Left lung (tissue), 10 donors: ENCODE measurements around the gene RASAL2. TPM values are rescaled to one million over a fixed set of nuclear protein-coding genes. Genes with fewer than 3 reads are reported as not detected.

Experiments used
- ATAC-seq: fragments of 200-7000 bp; cut with Tn5 transposase; one replicate; pipeline ENCODE4 v1.9.1; 2020; ENCODE audit warnings: moderate library complexity
- DNase-seq, 4 donors: peaks; one replicate each; pipeline ENCODE4 v3.0.0-alpha.2; 2013 to 2020
- H3K27ac ChIP-seq, 2 donors: fragments of 200-600 bp; sonication (generic) in 1 of 2; one replicate each; pipeline versions ENCODE4 v1.5.0 to v1.8.0; 2020 to 2021
- H3K27me3 ChIP-seq, 2 donors: fragments of 200-600 bp; sonication (generic) in 1 of 2; one replicate each; pipeline versions ENCODE4 v1.5.0 to v1.8.0; 2020 to 2021
- H3K36me3 ChIP-seq, 2 donors: fragments of 200-600 bp; sonication (generic) in 1 of 2; one replicate each; pipeline versions ENCODE4 v1.5.0 to v1.8.0; 2020 to 2021
- H3K4me1 ChIP-seq, 2 donors: fragments of 200-600 bp; one replicate each; pipeline ENCODE4 v1.8.0; 2021
- H3K4me3 ChIP-seq, 2 donors: fragments of 200-600 bp; sonication (generic) in 1 of 2; one replicate each; pipeline versions ENCODE4 v1.5.0 to v1.8.0; 2020 to 2021; ENCODE audit warnings: mild to moderate bottlenecking in 1 of 2
- H3K9me3 ChIP-seq, 2 donors: fragments of 200-600 bp; sonication (generic) in 1 of 2; one replicate each; pipeline versions ENCODE4 v1.5.0 to v1.8.0; 2020 to 2021
- CTCF ChIP-seq, 2 donors: fragments of 200-600 bp; sonication (generic) in 1 of 2; IDR thresholded peaks; one replicate each; pipeline versions ENCODE4 v1.5.0 to v1.8.0; 2021; ENCODE audit warnings: antibody characterized with exemption in 2 of 2
- intact Hi-C, 2 donors: fragments of 100-400 bp; cut with DNase I; formaldehyde crosslinking; loops; one replicate each; pipeline versions ENCODE4 v1.11.2 to v1.14.2; 2022
- polyA plus RNA-seq, 6 donors: library from polyadenylated mRNA; unstranded; fragments of 120-200 nt; gene quantifications; one replicate each; pipeline ENCODE4 v1.2.1, GENCODE V29; 2013; ENCODE audit not compliant: insufficient read length in 6 of 6
- total RNA-seq, 2 donors: library from RNA; stranded (reverse); fragmentation: NEBNext Ultra II Directional; extraction: Animal tissue kit (Norgen Biotek cat#: 25700); gene quantifications; one replicate each; pipeline ENCODE4 v1.2.1, GENCODE V29; 2021
- donor health status: DM: no; HTN: yes; CAD: no.
- donor health status: DM: no; HTN: no; CAD: no.

RASAL2 gene
- total and polyA plus RNA-seq, 8 donors: 26.4 to 35.6 (median 29.5) TPM

- Histone ChIP-seq H3K27ac (no peak overlapping the region), H3K9me3 (no peaks in the 10 kb centered on the region), H3K36me3 (peaks cover 0 to 7% of the 10 kb centered on the region in 2 donors), H3K27me3 (no peaks in the 10 kb centered on the region), H3K4me3 (no peak overlapping the region), H3K4me1 (no peaks in the 10 kb centered on the region)
- ATAC-seq (no peak), DNase-seq (no peak)
- intact Hi-C loops: no loop called here
- TF ChIP-seq CTCF (IDR thresholded peaks at IDR 0.05): no peak
These were observed 343.0 kb downstream of the RASAL2 start for GRCh38 chr1:178436899-178437298.

GRCh38 chr1:178438432-178438831 is 344.5 kb downstream of the RASAL2 start:
- H3K27me3 ChIP-seq: no peaks in the 10 kb centered on the region
- intact Hi-C loops: no loop called here
- no peak overlapping the region for H3K27ac ChIP-seq
- no peaks in the 10 kb centered on the region for H3K9me3 ChIP-seq
- DNase-seq: no peak
- no peak overlapping the region for H3K4me3 ChIP-seq
- H3K36me3 ChIP-seq: peaks cover 0 to 20% of the 10 kb centered on the region in 2 donors
- H3K4me1 ChIP-seq: no peaks in the 10 kb centered on the region
- TF ChIP-seq CTCF (IDR thresholded peaks at IDR 0.05): no peak
- ATAC-seq: peak; percentile 60

- no peak for DNase-seq
- no peaks in the 10 kb centered on the region for H3K9me3 ChIP-seq
- intact Hi-C loops: no loop called here
- no peaks in the 10 kb centered on the region for H3K27me3 ChIP-seq
- no peak overlapping the region for H3K4me3 ChIP-seq
- no peak for TF ChIP-seq CTCF (IDR thresholded peaks at IDR 0.05)
- no peak overlapping the region for H3K27ac ChIP-seq
- H3K4me1 ChIP-seq: no peaks in the 10 kb centered on the region
- H3K36me3 ChIP-seq: peaks cover 0 to 31% of the 10 kb centered on the region in 2 donors
- ATAC-seq: no peak
These were observed 349.0 kb downstream of the RASAL2 start for GRCh38 chr1:178442925-178443324.

- Histone ChIP-seq H3K4me3 (no peak overlapping the region), H3K36me3 (peaks cover 0 to 10% of the 10 kb centered on the region in 2 donors), H3K4me1 (no peaks in the 10 kb centered on the region), H3K27ac (no peak overlapping the region), H3K27me3 (no peaks in the 10 kb centered on the region), H3K9me3 (no peaks in the 10 kb centered on the region)
- ATAC-seq (no peak), DNase-seq (no peak)
- TF ChIP-seq CTCF (IDR thresholded peaks at IDR 0.05): no peak
- intact Hi-C loops: no loop called here
These were observed 357.0 kb downstream of the RASAL2 start for GRCh38 chr1:178450871-178451270.

- no peaks in the 10 kb centered on the region for H3K4me1 ChIP-seq
- ATAC-seq (no peak), DNase-seq (no peak)
- H3K9me3 ChIP-seq: no peaks in the 10 kb centered on the region
- no peak overlapping the region for H3K27ac ChIP-seq
- H3K4me3 ChIP-seq: no peak overlapping the region
- no peak for TF ChIP-seq CTCF (IDR thresholded peaks at IDR 0.05)
- no peaks in the 10 kb centered on the region for H3K27me3 ChIP-seq
- peaks cover 0 to 13% of the 10 kb centered on the region in 2 donors for H3K36me3 ChIP-seq
- intact Hi-C loops: no loop called here
These were observed 357.6 kb downstream of the RASAL2 start for GRCh38 chr1:178451529-178451928.
